Endothelial cell of umbilical vein (primary cell): Measurements from ENCODE around the gene HCST. TPM values are rescaled to one million over a fixed set of nuclear protein-coding genes. Genes with fewer than 3 reads are reported as not detected.

Source experiments
- BruUV-seq: library from RNA; stranded (reverse); fragments of 400-500 nt; replicated peaks from 2 replicates; lab custom pipeline; 2021; lab: Mats Ljungman, UMichigan
- CTCF ChIA-PET: fragments of 300-600, 350-600 bp; sonication (Branson Sonifier 250); formaldehyde crosslinking; loops from one replicate; lab custom pipeline; 2021; ENCODE audit warnings: antibody characterized with exemption, inconsistent platforms; lab: Charles Lee
- POLR2A ChIA-PET: fragments of 300-600, 350-600 bp; sonication (Branson Sonifier 250); formaldehyde crosslinking; loops from one replicate; lab custom pipeline; 2021; ENCODE audit warnings: antibody characterized with exemption, inconsistent platforms; lab: Charles Lee
- DNase-seq: peaks from one replicate; pipeline ENCODE4 v3.0.0-alpha.2; 2011; ENCODE audit warnings: low read depth, low spot score
- FAIRE-seq: peaks from 2 replicates; lab custom pipeline; 2011; peaks lifted over from hg19 to GRCh38; lab: Jason Lieb, UNC
- H2AFZ ChIP-seq: 2 replicates; pipeline ENCODE4 v1.6.0; 2012; ENCODE audit warnings: low read depth, low read length, control low read depth, inconsistent platforms
- H3K27ac ChIP-seq: 2 replicates; pipeline ENCODE4 v1.5.1; 2011; ENCODE audit warnings: low read depth, mild to moderate bottlenecking, control low read depth, low read length, moderate library complexity; ENCODE audit not compliant: insufficient read depth
- H3K27me3 ChIP-seq, 2 experiments: 2 replicates each; pipeline versions ENCODE4 v1.6.0 to v1.6.1; 2011; ENCODE audit warnings: low read length in 2 of 2, mixed read lengths in 1 of 2; ENCODE audit not compliant: control insufficient read depth in 2 of 2, insufficient read depth in 2 of 2
- H3K36me3 ChIP-seq, 2 experiments: 2 replicates in 1 of 2; 3 replicates in 1 of 2; pipeline ENCODE4 v1.5.1; 2011; ENCODE audit warnings: low read length in 2 of 2, mild to moderate bottlenecking in 1 of 2, moderate library complexity in 1 of 2; ENCODE audit not compliant: control insufficient read depth in 2 of 2, insufficient read depth in 2 of 2; ENCODE audit errors: extremely low read depth in 1 of 2
- H3K4me1 ChIP-seq: 3 replicates; pipeline ENCODE4 v1.5.1; 2011; ENCODE audit warnings: mild to moderate bottlenecking, low read length; ENCODE audit not compliant: control insufficient read depth, insufficient read depth; ENCODE audit errors: extremely low read depth
- H3K4me2 ChIP-seq: 2 replicates; pipeline ENCODE4 v1.6.1; 2011; ENCODE audit warnings: low read length, control low read depth, mixed read lengths; ENCODE audit not compliant: insufficient read depth
- H3K4me3 ChIP-seq, 3 experiments: fragments of 200-600 bp in 1 of 3; sonication (generic), shearing (Covaris generic) in 1 of 3; replicated peaks in 1 of 3; 2 replicates each; pipeline ENCODE4 v1.5.1; 2011 to 2016; ENCODE audit warnings: control low read depth in 3 of 3, low read length in 3 of 3, mild to moderate bottlenecking in 2 of 3, inconsistent platforms in 1 of 3, low read depth in 1 of 3, moderate library complexity in 1 of 3; ENCODE audit not compliant: insufficient read depth in 1 of 3
- H3K79me2 ChIP-seq: 2 replicates; pipeline ENCODE4 v1.6.0; 2012; ENCODE audit warnings: low read length, inconsistent platforms; ENCODE audit not compliant: control insufficient read depth, insufficient read depth
- H3K9ac ChIP-seq: replicated peaks from 2 replicates; pipeline ENCODE3; 2011; ENCODE audit warnings: low read length, control low read depth; ENCODE audit not compliant: insufficient read depth; ENCODE audit errors: extremely low read depth
- H3K9me1 ChIP-seq: replicated peaks from 3 replicates; pipeline ENCODE4 v1.6.0; 2011; ENCODE audit warnings: mild to moderate bottlenecking, low read length; ENCODE audit not compliant: control insufficient read depth, insufficient read depth; ENCODE audit errors: extremely low read depth
- H3K9me3 ChIP-seq: replicated peaks from 2 replicates; pipeline ENCODE4 v1.5.1; 2012; ENCODE audit warnings: low read length, inconsistent platforms; ENCODE audit not compliant: control insufficient read depth, insufficient read depth
- H4K20me1 ChIP-seq: replicated peaks from 2 replicates; pipeline ENCODE3; 2011; ENCODE audit warnings: mild to moderate bottlenecking, low read length; ENCODE audit not compliant: control insufficient read depth, insufficient read depth; ENCODE audit errors: extremely low read depth
- EZH2 ChIP-seq: IDR thresholded peaks from 2 replicates; pipeline ENCODE4 v1.6.1; 2012; ENCODE audit warnings: borderline replicate concordance, low read depth, mild to moderate bottlenecking, moderate library complexity, low read length, inconsistent platforms; ENCODE audit not compliant: severe bottlenecking
- FOS ChIP-seq: IDR thresholded peaks from 2 replicates; pipeline ENCODE4 v1.6.1; 2011; ENCODE audit warnings: mild to moderate bottlenecking, low read length, moderate library complexity, borderline replicate concordance; ENCODE audit not compliant: insufficient read depth
- GATA2 ChIP-seq: IDR thresholded peaks from 2 replicates; pipeline ENCODE4 v1.7.0; 2011; ENCODE audit warnings: low read depth, mild to moderate bottlenecking, moderate library complexity, mixed read lengths, low read length; ENCODE audit not compliant: insufficient read length, insufficient read depth
- JUN ChIP-seq: IDR thresholded peaks from 2 replicates; pipeline ENCODE4 v1.6.1; 2011; ENCODE audit warnings: borderline replicate concordance, low read depth; ENCODE audit not compliant: insufficient read length, insufficient read depth
- MYC ChIP-seq: IDR thresholded peaks from one replicate; pipeline ENCODE4 v1.6.1; 2011; ENCODE audit warnings: mild to moderate bottlenecking, low read depth, low read length
- POLR2A ChIP-seq: IDR thresholded peaks from 2 replicates; pipeline ENCODE4 v1.6.1; 2012; ENCODE audit warnings: low read depth, mild to moderate bottlenecking, control low read depth, low read length
- POLR2AphosphoS5 ChIP-seq: IDR thresholded peaks from 2 replicates; pipeline ENCODE4 v1.6.1; 2012; ENCODE audit warnings: low read depth, mild to moderate bottlenecking, control low read depth, low read length, moderate library complexity; ENCODE audit not compliant: insufficient read depth
- dilution Hi-C: fragments of 300-500 bp; cut with MboI; formaldehyde crosslinking; loops from one replicate; pipeline ENCODE4 v1.15.0; 2019; ENCODE audit warnings: low sequenced_read_pairs; ENCODE audit not compliant: extremely low pct_ligation_motif_present
- intact Hi-C: fragments of 100-400 bp; cut with micrococcal nuclease; formaldehyde crosslinking; loops from one replicate; pipeline ENCODE4 v1.10.0; 2022
- polyA plus RNA-seq, 4 experiments: library from polyadenylated mRNA; depleted of rRNA in 3 of 4; stranded (reverse) in 3 of 4; unstranded in 1 of 4; fragments of >200 nt; gene quantifications; 2 replicates each; pipeline versions ENCODE4 v1.2.1 to v1.2.3, GENCODE V29; 2011 to 2012; ENCODE audit warnings: missing spikeins in 1 of 4
- total RNA-seq: library from RNA; stranded (reverse); gene quantifications from 2 replicates; pipeline ENCODE4 v1.2.3, GENCODE V29; 2021
- TF ChIP-seq, protein P1 (sequence below): IDR thresholded peaks from 2 replicates; pipeline ENCODE4 v1.6.1; 2011; ENCODE audit not compliant: insufficient read depth, insufficient read length
- TF ChIP-seq, protein P2 (sequence below), 2 donors: IDR thresholded peaks; 1 replicate in 1 of 2; 2 replicates in 1 of 2; pipeline ENCODE4 v1.5.1; 2011; ENCODE audit warnings: low read length in 2 of 2, mild to moderate bottlenecking in 2 of 2, moderate library complexity in 2 of 2, control low read depth in 1 of 2, inconsistent platforms in 1 of 2, low read depth in 1 of 2; ENCODE audit not compliant: insufficient read depth in 1 of 2; ENCODE audit errors: extremely low read depth in 1 of 2

Gene HCST
- total and polyA plus RNA-seq, 2 donors (not counting 3 experiments of a cell fraction or from before 2014, with no cell fraction given), result not detected

DNA sequence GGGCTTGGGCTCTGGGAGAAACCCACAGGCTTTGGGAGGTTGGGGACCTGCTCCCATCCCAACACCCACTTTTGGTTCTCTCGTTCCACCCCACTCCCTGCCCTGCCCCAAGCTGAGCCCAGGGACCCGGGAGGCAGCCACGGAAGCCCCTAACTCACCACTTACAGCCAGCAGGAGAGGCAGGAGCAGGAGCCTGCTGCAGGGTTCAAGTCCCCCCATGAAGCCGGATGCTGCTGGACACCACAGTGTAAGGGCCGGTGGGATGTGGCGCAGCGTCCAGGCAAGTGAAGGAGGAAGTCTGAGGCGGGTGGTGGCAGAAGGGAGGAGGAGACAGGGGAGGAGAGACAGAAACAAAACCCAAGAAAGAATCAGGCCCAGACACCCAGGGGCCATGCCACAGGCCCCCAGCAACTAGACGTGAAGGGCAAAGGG, 5.7 kb downstream of the HCST start, which contains the start of gene TYROBP:
Gene TYROBP (minus strand): TSS at position 286 of the 432 bp plus-strand sequence. CDS start 67 bp downstream, at position 219.
- FAIRE-seq, result no peak
- no peaks in the 10 kb centered on the region for H3K9me1 ChIP-seq
- TF ChIP-seq, protein P1, sequence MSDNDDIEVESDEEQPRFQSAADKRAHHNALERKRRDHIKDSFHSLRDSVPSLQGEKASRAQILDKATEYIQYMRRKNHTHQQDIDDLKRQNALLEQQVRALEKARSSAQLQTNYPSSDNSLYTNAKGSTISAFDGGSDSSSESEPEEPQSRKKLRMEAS, result no peak
- TF ChIP-seq POLR2A (no peak), GATA2 (no peak), POLR2AphosphoS5 (no peak), MYC (no peak), FOS (no peak), JUN (no peak), EZH2 (no peak)
- TF ChIP-seq, protein P2, sequence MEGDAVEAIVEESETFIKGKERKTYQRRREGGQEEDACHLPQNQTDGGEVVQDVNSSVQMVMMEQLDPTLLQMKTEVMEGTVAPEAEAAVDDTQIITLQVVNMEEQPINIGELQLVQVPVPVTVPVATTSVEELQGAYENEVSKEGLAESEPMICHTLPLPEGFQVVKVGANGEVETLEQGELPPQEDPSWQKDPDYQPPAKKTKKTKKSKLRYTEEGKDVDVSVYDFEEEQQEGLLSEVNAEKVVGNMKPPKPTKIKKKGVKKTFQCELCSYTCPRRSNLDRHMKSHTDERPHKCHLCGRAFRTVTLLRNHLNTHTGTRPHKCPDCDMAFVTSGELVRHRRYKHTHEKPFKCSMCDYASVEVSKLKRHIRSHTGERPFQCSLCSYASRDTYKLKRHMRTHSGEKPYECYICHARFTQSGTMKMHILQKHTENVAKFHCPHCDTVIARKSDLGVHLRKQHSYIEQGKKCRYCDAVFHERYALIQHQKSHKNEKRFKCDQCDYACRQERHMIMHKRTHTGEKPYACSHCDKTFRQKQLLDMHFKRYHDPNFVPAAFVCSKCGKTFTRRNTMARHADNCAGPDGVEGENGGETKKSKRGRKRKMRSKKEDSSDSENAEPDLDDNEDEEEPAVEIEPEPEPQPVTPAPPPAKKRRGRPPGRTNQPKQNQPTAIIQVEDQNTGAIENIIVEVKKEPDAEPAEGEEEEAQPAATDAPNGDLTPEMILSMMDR (IDR thresholded peaks at IDR 0.05; ENCODE audit: extremely low read depth in 1 of 2, insufficient read depth in 1 of 2, low read depth in 1 of 2, low read length in 2 of 2), result no peak
- dilution Hi-C loops, result no loop called here
- no peak for DNase-seq
- POLR2A ChIA-PET, result no interaction called here
- intact Hi-C loops, result no loop called here
- CTCF ChIA-PET, result no interaction called here
- H3K9me3 ChIP-seq, result no peaks in the 10 kb centered on the region
- no peak within 1 kb of the TSS for H3K9ac ChIP-seq
- peaks cover 0 to under 1% of the 10 kb centered on the region in 2 experiments for H3K27me3 ChIP-seq
- no peaks in the 10 kb centered on the region for H3K36me3 ChIP-seq
- no peaks in the 10 kb centered on the region for H4K20me1 ChIP-seq
- no peak within 1 kb of the TSS for H2AFZ ChIP-seq
- H3K4me2 ChIP-seq, result no peak within 1 kb of the TSS
- peaks cover 2% of the 10 kb centered on the region for H3K4me1 ChIP-seq
- BruUV-seq, result no TSS peak
- H3K4me3 ChIP-seq, result no peak within 1 kb of the TSS
- no peaks in the 10 kb centered on the region for H3K79me2 ChIP-seq
- H3K27ac ChIP-seq, result no peak within 1 kb of the TSS
